Measurements from ENCODE around the gene ARFGAP1. TPM values are rescaled to one million over a fixed set of nuclear protein-coding genes. Genes with fewer than 3 reads are reported as not detected.

The ARFGAP1 gene
- total RNA-seq, 1 donor from 2014 or later = 25.3 TPM

- DNase-seq (no peak), ATAC-seq (ENCODE audit: poor library complexity) (no peak)
- intact Hi-C loops (cut with DNase I) = no loop called here
These were observed 16.5 kb upstream of the ARFGAP1 start for GRCh38 chr20:63255931-63256704.

GRCh38 chr20:63256954-63257353, 15.7 kb upstream of the ARFGAP1 start:
- intact Hi-C loops (cut with DNase I) = no loop called here
- DNase-seq (no peak), ATAC-seq (ENCODE audit: poor library complexity) (no peak)

GRCh38 chr20:63257629-63258028, 15.0 kb upstream of the ARFGAP1 start:
- DNase-seq (no peak), ATAC-seq (ENCODE audit: poor library complexity) (no peak)
- intact Hi-C loops (cut with DNase I) = no loop called here

GRCh38 chr20:63258781-63259180, 13.8 kb upstream of the ARFGAP1 start:
- DNase-seq = no peak
- no peak for ATAC-seq (ENCODE audit: poor library complexity)
- intact Hi-C loops (cut with DNase I) = no loop called here

- no peak for ATAC-seq (ENCODE audit: poor library complexity)
- no peak for DNase-seq
- intact Hi-C loops (cut with DNase I) = no loop called here
These were observed 12.7 kb upstream of the ARFGAP1 start for GRCh38 chr20:63259734-63260460.

- intact Hi-C loops (cut with DNase I) = no loop called here
- ATAC-seq (ENCODE audit: poor library complexity) = no peak
- no peak for DNase-seq
These were observed 12.1 kb upstream of the ARFGAP1 start for GRCh38 chr20:63260521-63260920.

GRCh38 chr20:63261060-63261794, 11.4 kb upstream of the ARFGAP1 start:
- intact Hi-C loops (cut with DNase I) = no loop called here
- DNase-seq (no peak), ATAC-seq (ENCODE audit: poor library complexity) (no peak)

GRCh38 chr20:63261795-63262528, 10.7 kb upstream of the ARFGAP1 start:
- ATAC-seq (ENCODE audit: poor library complexity) (no peak), DNase-seq (no peak)
- intact Hi-C loops (cut with DNase I) = no loop called here

GRCh38 chr20:63262836-63263235, 9.8 kb upstream of the ARFGAP1 start:
- intact Hi-C loops (cut with DNase I) = no loop called here
- ATAC-seq (ENCODE audit: poor library complexity) = no peak
- DNase-seq = no peak

GRCh38 chr20:63264000-63264399, 8.6 kb upstream of the ARFGAP1 start:
- no peak for DNase-seq
- intact Hi-C loops (cut with DNase I) = no loop called here
- ATAC-seq (ENCODE audit: poor library complexity) = no peak

GRCh38 chr20:63264519-63264918, 8.1 kb upstream of the ARFGAP1 start:
- intact Hi-C loops (cut with DNase I) = no loop called here
- no peak for ATAC-seq (ENCODE audit: poor library complexity)
- DNase-seq = no peak

- DNase-seq (no peak), ATAC-seq (ENCODE audit: poor library complexity) (no peak)
- intact Hi-C loops (cut with DNase I) = no loop called here
These were observed 6.6 kb upstream of the ARFGAP1 start for GRCh38 chr20:63265891-63266515.

- ATAC-seq (ENCODE audit: poor library complexity) = no peak
- DNase-seq = no peak
- intact Hi-C loops (cut with DNase I) = no loop called here
These were observed 4.9 kb upstream of the ARFGAP1 start for GRCh38 chr20:63267691-63268090.

GRCh38 chr20:63268256-63268655, 4.4 kb upstream of the ARFGAP1 start:
- ATAC-seq (ENCODE audit: poor library complexity) = no peak
- DNase-seq = no peak
- intact Hi-C loops (cut with DNase I) = no loop called here

GRCh38 chr20:63268671-63269439, 3.8 kb upstream of the ARFGAP1 start:
- intact Hi-C loops (cut with DNase I) = no loop called here
- ATAC-seq (ENCODE audit: poor library complexity) (no peak), DNase-seq (no peak)

GRCh38 chr20:63269724-63270123, 2.9 kb upstream of the ARFGAP1 start:
- DNase-seq = no peak
- intact Hi-C loops (cut with DNase I) = no loop called here
- ATAC-seq (ENCODE audit: poor library complexity) = no peak

- ATAC-seq (ENCODE audit: poor library complexity) (no peak), DNase-seq (no peak)
- intact Hi-C loops (cut with DNase I) = no loop called here
These were observed 1.8 kb upstream of the ARFGAP1 start for GRCh38 chr20:63270606-63271325.
